NB4 (cell line): ENCODE data around the gene AP3S2.

Experiments
- MYC ChIP-seq: IDR thresholded peaks from 2 replicates; pipeline ENCODE4 v1.6.1; 2011; ENCODE audit warnings: low read depth, low read length
- POLR2A ChIP-seq: IDR thresholded peaks from 2 replicates; pipeline ENCODE4 v1.6.1; 2011; ENCODE audit warnings: mild to moderate bottlenecking; ENCODE audit not compliant: insufficient read length; ENCODE audit errors: extremely low read depth
- TF ChIP-seq, protein P1 (sequence below): IDR thresholded peaks from one replicate; pipeline ENCODE4 v1.5.1; 2012; ENCODE audit warnings: low read depth, low read length
- TF ChIP-seq, protein P2 (sequence below): IDR thresholded peaks from 2 replicates; pipeline ENCODE4 v1.6.1; 2011; ENCODE audit warnings: low read depth, low read length

DNA sequence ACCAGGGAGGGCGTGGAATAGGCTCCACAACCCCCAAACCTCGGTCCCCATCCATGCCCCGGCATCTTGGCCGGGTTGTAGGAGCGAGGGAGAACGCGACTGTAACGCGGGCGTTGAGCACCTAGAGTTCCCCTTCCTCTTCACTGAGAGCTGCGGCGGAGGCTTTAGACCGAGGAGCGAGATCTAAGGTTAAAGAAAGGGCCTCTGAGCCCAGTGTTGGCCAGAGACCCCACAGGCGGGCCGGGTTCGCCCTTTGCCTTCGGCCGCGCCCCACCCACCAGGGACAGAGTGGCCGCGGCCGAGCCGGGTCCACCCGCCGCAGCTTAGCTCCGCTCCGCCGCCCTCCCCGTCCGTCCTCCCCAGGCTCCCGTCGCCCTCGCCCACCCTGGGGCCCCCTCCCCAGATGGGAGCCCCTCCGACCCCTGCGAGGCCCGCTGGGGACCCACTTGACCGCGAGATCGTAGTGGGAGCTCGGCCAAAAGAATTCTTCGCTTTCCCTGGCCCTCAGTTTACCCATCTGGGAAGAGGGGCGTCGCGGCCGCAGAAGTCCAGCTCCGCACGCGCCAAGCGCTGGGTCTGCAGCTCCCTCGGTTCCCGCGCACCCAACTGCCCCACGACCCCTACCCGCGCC is 79.6 kb downstream of the AP3S2 start:
- no peak for TF ChIP-seq POLR2A
- TF ChIP-seq, protein P1, sequence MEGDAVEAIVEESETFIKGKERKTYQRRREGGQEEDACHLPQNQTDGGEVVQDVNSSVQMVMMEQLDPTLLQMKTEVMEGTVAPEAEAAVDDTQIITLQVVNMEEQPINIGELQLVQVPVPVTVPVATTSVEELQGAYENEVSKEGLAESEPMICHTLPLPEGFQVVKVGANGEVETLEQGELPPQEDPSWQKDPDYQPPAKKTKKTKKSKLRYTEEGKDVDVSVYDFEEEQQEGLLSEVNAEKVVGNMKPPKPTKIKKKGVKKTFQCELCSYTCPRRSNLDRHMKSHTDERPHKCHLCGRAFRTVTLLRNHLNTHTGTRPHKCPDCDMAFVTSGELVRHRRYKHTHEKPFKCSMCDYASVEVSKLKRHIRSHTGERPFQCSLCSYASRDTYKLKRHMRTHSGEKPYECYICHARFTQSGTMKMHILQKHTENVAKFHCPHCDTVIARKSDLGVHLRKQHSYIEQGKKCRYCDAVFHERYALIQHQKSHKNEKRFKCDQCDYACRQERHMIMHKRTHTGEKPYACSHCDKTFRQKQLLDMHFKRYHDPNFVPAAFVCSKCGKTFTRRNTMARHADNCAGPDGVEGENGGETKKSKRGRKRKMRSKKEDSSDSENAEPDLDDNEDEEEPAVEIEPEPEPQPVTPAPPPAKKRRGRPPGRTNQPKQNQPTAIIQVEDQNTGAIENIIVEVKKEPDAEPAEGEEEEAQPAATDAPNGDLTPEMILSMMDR: no peak
- no peak for TF ChIP-seq MYC
- TF ChIP-seq, protein P2, sequence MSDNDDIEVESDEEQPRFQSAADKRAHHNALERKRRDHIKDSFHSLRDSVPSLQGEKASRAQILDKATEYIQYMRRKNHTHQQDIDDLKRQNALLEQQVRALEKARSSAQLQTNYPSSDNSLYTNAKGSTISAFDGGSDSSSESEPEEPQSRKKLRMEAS: no peak
